HepG2 (cell line): ENCODE results near the gene FLYWCH1. TPM values are rescaled to one million over a fixed set of nuclear protein-coding genes. Genes with fewer than 3 reads are reported as not detected.

Experiments
- KLF15 ChIP-seq: sonication (generic); formaldehyde crosslinking; IDR thresholded peaks from 2 replicates; pipeline ENCODE4 v1.8.1; 2023; ENCODE audit warnings: borderline replicate concordance, mild to moderate bottlenecking, inconsistent platforms, missing genetic modification reagents, mixed read lengths
- ZFP36L1 ChIP-seq: sonication (generic); formaldehyde crosslinking; IDR thresholded peaks from 2 replicates; pipeline ENCODE4 v1.8.0; 2022; ENCODE audit warnings: mild to moderate bottlenecking, missing genetic modification reagents, moderate library complexity
- polyA plus RNA-seq, 8 experiments: library from polyadenylated mRNA; depleted of rRNA in 3 of 8; stranded (reverse) in 7 of 8; unstranded in 1 of 8; fragments of >200 nt; fragmentation: Illumina TruSeq in 4 of 8; extraction: Trizol in 4 of 8; gene quantifications; 2 replicates each; pipeline versions ENCODE4 v1.2.1 to v1.2.3, GENCODE V29; 2011 to 2016; ENCODE audit warnings: low read depth in 4 of 8, missing spikeins in 1 of 8, mixed read lengths in 1 of 8; ENCODE audit not compliant: insufficient read depth in 1 of 8
- total RNA-seq, 5 experiments: library from RNA; depleted of rRNA; stranded (reverse); fragments of >200 nt; fragmentation: Illumina TruSeq; extraction: Trizol; gene quantifications; 2 replicates each; pipeline ENCODE4 v1.2.3, GENCODE V29; 2016; ENCODE audit warnings: low read depth in 1 of 5
- TF ChIP-seq, protein P1 (sequence below): sonication (generic); formaldehyde crosslinking; IDR thresholded peaks from 2 replicates; pipeline ENCODE4 v1.5.1; 2020; ENCODE audit warnings: mild to moderate bottlenecking, missing genetic modification reagents, moderate library complexity
- TF ChIP-seq, protein P2 (sequence below), 2 experiments: IDR thresholded peaks; 2 replicates each; pipeline ENCODE4 v1.6.1; 2011 to 2012; ENCODE audit warnings: low read length in 2 of 2, borderline replicate concordance in 1 of 2, low read depth in 1 of 2, mild to moderate bottlenecking in 1 of 2, moderate library complexity in 1 of 2

Gene FLYWCH1
- total and polyA plus RNA-seq, 2 of the 13 experiments (the other 11 are each of a cell fraction or from before 2014, with no cell fraction given) = 7.3 to 12.4 TPM

DNA sequence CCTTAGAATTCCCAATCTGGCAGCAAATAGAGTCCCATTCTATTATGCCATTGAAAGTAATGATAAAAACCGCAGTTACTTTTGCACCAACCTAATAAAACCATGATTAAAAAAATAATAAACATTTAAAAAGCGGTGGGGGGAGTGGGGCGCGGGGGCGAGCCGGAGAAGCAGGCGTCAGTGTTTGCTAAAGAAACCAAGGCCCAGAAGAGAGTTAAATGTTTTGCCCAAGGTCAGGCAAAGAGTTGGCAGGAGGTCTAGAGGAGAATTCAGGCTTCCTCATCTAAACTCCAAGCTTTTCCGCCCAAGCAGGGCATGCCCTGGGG, 44.1 kb upstream of the FLYWCH1 start (continued):
- TF ChIP-seq, protein P1, sequence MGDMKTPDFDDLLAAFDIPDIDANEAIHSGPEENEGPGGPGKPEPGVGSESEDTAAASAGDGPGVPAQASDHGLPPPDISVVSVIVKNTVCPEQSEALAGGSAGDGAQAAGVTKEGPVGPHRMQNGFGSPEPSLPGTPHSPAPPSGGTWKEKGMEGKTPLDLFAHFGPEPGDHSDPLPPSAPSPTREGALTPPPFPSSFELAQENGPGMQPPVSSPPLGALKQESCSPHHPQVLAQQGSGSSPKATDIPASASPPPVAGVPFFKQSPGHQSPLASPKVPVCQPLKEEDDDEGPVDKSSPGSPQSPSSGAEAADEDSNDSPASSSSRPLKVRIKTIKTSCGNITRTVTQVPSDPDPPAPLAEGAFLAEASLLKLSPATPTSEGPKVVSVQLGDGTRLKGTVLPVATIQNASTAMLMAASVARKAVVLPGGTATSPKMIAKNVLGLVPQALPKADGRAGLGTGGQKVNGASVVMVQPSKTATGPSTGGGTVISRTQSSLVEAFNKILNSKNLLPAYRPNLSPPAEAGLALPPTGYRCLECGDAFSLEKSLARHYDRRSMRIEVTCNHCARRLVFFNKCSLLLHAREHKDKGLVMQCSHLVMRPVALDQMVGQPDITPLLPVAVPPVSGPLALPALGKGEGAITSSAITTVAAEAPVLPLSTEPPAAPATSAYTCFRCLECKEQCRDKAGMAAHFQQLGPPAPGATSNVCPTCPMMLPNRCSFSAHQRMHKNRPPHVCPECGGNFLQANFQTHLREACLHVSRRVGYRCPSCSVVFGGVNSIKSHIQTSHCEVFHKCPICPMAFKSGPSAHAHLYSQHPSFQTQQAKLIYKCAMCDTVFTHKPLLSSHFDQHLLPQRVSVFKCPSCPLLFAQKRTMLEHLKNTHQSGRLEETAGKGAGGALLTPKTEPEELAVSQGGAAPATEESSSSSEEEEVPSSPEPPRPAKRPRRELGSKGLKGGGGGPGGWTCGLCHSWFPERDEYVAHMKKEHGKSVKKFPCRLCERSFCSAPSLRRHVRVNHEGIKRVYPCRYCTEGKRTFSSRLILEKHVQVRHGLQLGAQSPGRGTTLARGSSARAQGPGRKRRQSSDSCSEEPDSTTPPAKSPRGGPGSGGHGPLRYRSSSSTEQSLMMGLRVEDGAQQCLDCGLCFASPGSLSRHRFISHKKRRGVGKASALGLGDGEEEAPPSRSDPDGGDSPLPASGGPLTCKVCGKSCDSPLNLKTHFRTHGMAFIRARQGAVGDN (CRISPR knock-in tag) = no peak
- TF ChIP-seq KLF15 (CRISPR knock-in tag) (no peak), ZFP36L1 (CRISPR knock-in tag) (no peak)
- TF ChIP-seq, protein P2, sequence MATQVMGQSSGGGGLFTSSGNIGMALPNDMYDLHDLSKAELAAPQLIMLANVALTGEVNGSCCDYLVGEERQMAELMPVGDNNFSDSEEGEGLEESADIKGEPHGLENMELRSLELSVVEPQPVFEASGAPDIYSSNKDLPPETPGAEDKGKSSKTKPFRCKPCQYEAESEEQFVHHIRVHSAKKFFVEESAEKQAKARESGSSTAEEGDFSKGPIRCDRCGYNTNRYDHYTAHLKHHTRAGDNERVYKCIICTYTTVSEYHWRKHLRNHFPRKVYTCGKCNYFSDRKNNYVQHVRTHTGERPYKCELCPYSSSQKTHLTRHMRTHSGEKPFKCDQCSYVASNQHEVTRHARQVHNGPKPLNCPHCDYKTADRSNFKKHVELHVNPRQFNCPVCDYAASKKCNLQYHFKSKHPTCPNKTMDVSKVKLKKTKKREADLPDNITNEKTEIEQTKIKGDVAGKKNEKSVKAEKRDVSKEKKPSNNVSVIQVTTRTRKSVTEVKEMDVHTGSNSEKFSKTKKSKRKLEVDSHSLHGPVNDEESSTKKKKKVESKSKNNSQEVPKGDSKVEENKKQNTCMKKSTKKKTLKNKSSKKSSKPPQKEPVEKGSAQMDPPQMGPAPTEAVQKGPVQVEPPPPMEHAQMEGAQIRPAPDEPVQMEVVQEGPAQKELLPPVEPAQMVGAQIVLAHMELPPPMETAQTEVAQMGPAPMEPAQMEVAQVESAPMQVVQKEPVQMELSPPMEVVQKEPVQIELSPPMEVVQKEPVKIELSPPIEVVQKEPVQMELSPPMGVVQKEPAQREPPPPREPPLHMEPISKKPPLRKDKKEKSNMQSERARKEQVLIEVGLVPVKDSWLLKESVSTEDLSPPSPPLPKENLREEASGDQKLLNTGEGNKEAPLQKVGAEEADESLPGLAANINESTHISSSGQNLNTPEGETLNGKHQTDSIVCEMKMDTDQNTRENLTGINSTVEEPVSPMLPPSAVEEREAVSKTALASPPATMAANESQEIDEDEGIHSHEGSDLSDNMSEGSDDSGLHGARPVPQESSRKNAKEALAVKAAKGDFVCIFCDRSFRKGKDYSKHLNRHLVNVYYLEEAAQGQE (IDR thresholded peaks at IDR 0.05; ENCODE audit: borderline replicate concordance in 1 of 2, low read depth in 1 of 2, low read length in 2 of 2) = no peak
